SU-DHL-6 (cell line): ENCODE measurements around the gene DNAJC15.

Experiments used
- H2AFZ ChIP-seq: fragments of 200-600 bp; sonication (generic); 2 replicates; pipeline ENCODE4 v1.6.1; 2014; ENCODE audit warnings: low read depth, mild to moderate bottlenecking, moderate library complexity, mixed read lengths, antibody characterized with exemption, low read length; ENCODE audit not compliant: severe bottlenecking
- H3F3A ChIP-seq: fragments of 200-600 bp; shearing (Covaris generic); 2 replicates; pipeline ENCODE4 v1.6.0; 2016; ENCODE audit warnings: antibody characterized with exemption, mild to moderate bottlenecking; ENCODE audit not compliant: insufficient read depth
- H3K27ac ChIP-seq: fragments of 200-600 bp; sonication (generic); 2 replicates; pipeline ENCODE4 v1.5.1; 2016; ENCODE audit warnings: low read depth, mild to moderate bottlenecking, low read length, moderate library complexity, mixed read lengths
- H3K27me3 ChIP-seq: fragments of 200-600 bp; sonication (generic), shearing (Covaris generic); 2 replicates; pipeline ENCODE4 v1.6.0; 2014; ENCODE audit warnings: mild to moderate bottlenecking, low read length
- H3K36me3 ChIP-seq: fragments of 200-600 bp; sonication (generic); 2 replicates; pipeline ENCODE4 v1.6.1; 2014; ENCODE audit warnings: mild to moderate bottlenecking, low read length, mixed read lengths
- H3K4me2 ChIP-seq: fragments of 300-600, 200-600 bp; shearing (Covaris generic), sonication (generic); 2 replicates; pipeline ENCODE4 v1.6.0; 2014; ENCODE audit warnings: low read length, low read depth, mild to moderate bottlenecking; ENCODE audit not compliant: poor library complexity, severe bottlenecking
- H3K4me3 ChIP-seq: fragments of 200-600 bp; sonication (generic); 2 replicates; pipeline ENCODE4 v1.5.1; 2014; ENCODE audit warnings: antibody characterized with exemption, low read length, mild to moderate bottlenecking, mixed read lengths; ENCODE audit not compliant: insufficient read depth, poor library complexity, severe bottlenecking
- H3K79me2 ChIP-seq: fragments of 200-600 bp; sonication (generic); 2 replicates; pipeline ENCODE4 v1.6.1; 2014; ENCODE audit warnings: mild to moderate bottlenecking, low read length, moderate library complexity; ENCODE audit not compliant: insufficient read depth
- H3K9ac ChIP-seq: fragments of 200-600 bp; sonication (generic); 2 replicates; pipeline ENCODE4 v1.7.0; 2014; ENCODE audit warnings: mild to moderate bottlenecking, low read length
- H3K9me2 ChIP-seq: fragments of 200-600 bp; sonication (generic); replicated peaks from 2 replicates; pipeline ENCODE4 v1.6.1; 2014; ENCODE audit warnings: low read length; ENCODE audit not compliant: insufficient read depth
- H3K9me3 ChIP-seq: fragments of 200-600 bp; sonication (generic); 2 replicates; pipeline ENCODE4 v1.6.1; 2014; ENCODE audit warnings: low read length, mixed read lengths; ENCODE audit not compliant: insufficient read depth
- H4K20me1 ChIP-seq: fragments of 200-600 bp; sonication (generic); 2 replicates; pipeline ENCODE4 v1.6.1; 2014; ENCODE audit warnings: low read depth, mild to moderate bottlenecking, antibody characterized with exemption, low read length, moderate library complexity, mixed read lengths
- EZH2phosphoT487 ChIP-seq: fragments of 200-600 bp; sonication (generic), shearing (Covaris generic); conservative IDR thresholded peaks from 2 replicates; pipeline ENCODE4 v1.6.1; 2018; ENCODE audit warnings: mild to moderate bottlenecking, antibody characterized with exemption, low read length, moderate library complexity, mixed read lengths
- TF ChIP-seq, protein P1 (sequence below): fragments of 200-600 bp; sonication (generic); IDR thresholded peaks from one replicate; pipeline ENCODE4 v1.5.1; 2017; ENCODE audit warnings: antibody characterized with exemption, mild to moderate bottlenecking, low read length, moderate library complexity; ENCODE audit not compliant: insufficient read depth, poor library complexity, severe bottlenecking

Gene DNAJC15

DNA sequence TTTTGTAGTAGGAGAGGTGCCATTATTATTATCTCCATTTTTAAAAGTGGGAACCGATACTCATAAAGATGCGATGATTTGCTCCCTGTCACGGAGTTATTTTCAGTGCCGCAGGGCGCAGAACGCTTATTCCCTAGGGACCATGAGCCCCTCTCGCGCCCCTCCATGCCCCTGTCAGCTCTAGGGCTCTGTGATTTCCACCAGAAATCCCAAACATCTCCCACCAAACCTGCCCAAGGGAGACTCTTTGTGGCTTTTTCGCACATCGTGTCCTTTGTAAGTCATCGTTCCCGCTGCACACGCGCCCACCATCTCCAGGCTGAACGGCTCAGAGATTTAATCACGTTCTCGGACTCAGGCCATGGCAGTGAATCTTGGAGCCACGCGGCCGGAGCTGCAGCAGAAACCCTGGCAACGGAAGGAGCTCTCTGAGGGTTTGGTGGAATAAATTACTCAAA is 105.1 kb downstream of the DNAJC15 start:
- Histone ChIP-seq H2AFZ (no peak overlapping the region), H3K27ac (no peak overlapping the region), H3F3A (no peaks in the 10 kb centered on the region), H3K4me2 (no peak overlapping the region), H3K27me3 (no peaks in the 10 kb centered on the region), H3K4me3 (no peak overlapping the region), H4K20me1 (no peaks in the 10 kb centered on the region), H3K9me2 (no peaks in the 10 kb centered on the region), H3K36me3 (no peaks in the 10 kb centered on the region), H3K9me3 (no peaks in the 10 kb centered on the region), H3K9ac (no peak overlapping the region), H3K79me2 (no peaks in the 10 kb centered on the region)
- TF ChIP-seq, protein P1, sequence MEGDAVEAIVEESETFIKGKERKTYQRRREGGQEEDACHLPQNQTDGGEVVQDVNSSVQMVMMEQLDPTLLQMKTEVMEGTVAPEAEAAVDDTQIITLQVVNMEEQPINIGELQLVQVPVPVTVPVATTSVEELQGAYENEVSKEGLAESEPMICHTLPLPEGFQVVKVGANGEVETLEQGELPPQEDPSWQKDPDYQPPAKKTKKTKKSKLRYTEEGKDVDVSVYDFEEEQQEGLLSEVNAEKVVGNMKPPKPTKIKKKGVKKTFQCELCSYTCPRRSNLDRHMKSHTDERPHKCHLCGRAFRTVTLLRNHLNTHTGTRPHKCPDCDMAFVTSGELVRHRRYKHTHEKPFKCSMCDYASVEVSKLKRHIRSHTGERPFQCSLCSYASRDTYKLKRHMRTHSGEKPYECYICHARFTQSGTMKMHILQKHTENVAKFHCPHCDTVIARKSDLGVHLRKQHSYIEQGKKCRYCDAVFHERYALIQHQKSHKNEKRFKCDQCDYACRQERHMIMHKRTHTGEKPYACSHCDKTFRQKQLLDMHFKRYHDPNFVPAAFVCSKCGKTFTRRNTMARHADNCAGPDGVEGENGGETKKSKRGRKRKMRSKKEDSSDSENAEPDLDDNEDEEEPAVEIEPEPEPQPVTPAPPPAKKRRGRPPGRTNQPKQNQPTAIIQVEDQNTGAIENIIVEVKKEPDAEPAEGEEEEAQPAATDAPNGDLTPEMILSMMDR, result no peak
- no peak for TF ChIP-seq EZH2phosphoT487

GRCh38 chr13:43129066-43129465 is 105.7 kb downstream of the DNAJC15 start:
- no peaks in the 10 kb centered on the region for H3K27me3 ChIP-seq
- no peaks in the 10 kb centered on the region for H3F3A ChIP-seq
- no peaks in the 10 kb centered on the region for H4K20me1 ChIP-seq
- no peak overlapping the region for H3K4me2 ChIP-seq
- no peak overlapping the region for H2AFZ ChIP-seq
- H3K79me2 ChIP-seq, result no peaks in the 10 kb centered on the region
- no peak overlapping the region for H3K4me3 ChIP-seq
- H3K9me3 ChIP-seq, result no peaks in the 10 kb centered on the region
- no peak for TF ChIP-seq EZH2phosphoT487
- TF ChIP-seq, protein P1, result no peak
- no peaks in the 10 kb centered on the region for H3K9me2 ChIP-seq
- no peaks in the 10 kb centered on the region for H3K36me3 ChIP-seq
- H3K27ac ChIP-seq, result no peak overlapping the region
- no peak overlapping the region for H3K9ac ChIP-seq

DNA sequence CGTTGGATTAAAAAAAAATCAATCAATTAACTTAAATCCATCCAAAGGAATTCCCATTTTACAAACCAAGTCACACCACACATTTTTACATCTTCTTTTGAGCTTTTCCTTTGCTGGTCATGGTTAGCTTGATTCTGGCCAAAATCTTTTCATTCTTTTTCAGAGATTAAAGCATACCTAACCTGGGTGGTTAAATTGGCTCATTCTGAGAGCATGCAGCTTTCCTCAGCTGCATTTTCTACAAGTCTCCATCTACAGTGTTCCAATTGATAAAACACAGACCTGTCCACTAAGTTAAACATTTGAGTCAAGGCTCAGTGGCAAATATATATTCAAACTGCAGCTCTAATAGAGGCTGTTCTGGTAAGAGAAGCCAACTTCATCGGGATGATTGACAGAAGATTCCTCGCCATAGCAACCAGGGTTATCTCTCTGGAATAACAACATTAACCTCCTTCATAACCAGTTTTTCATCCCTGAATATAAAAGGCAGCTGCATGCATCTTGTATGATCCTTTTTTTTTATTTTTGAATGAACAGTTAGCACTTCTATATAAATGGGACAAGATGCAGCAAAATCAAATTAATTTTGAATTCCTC is 106.2 kb downstream of the DNAJC15 start:
- Histone ChIP-seq H3K27ac (no peak overlapping the region), H3K9ac (no peak overlapping the region), H3K36me3 (no peaks in the 10 kb centered on the region), H3F3A (no peaks in the 10 kb centered on the region), H3K79me2 (no peaks in the 10 kb centered on the region), H3K9me2 (no peaks in the 10 kb centered on the region), H3K27me3 (no peaks in the 10 kb centered on the region), H4K20me1 (no peaks in the 10 kb centered on the region), H3K4me2 (no peak overlapping the region), H3K4me3 (no peak overlapping the region), H2AFZ (no peak overlapping the region), H3K9me3 (no peaks in the 10 kb centered on the region)
- TF ChIP-seq, protein P1, result no peak
- TF ChIP-seq EZH2phosphoT487, result no peak
